ENCODE measurements around the gene ZP1. TPM values are rescaled to one million over a fixed set of nuclear protein-coding genes. Genes with fewer than 3 reads are reported as not detected.

Gene ZP1
- total and polyA plus RNA-seq, 2 of the 13 experiments (the other 11 are each of a cell fraction or from before 2014, with no cell fraction given), result 0.16 TPM; not detected in 1

DNA sequence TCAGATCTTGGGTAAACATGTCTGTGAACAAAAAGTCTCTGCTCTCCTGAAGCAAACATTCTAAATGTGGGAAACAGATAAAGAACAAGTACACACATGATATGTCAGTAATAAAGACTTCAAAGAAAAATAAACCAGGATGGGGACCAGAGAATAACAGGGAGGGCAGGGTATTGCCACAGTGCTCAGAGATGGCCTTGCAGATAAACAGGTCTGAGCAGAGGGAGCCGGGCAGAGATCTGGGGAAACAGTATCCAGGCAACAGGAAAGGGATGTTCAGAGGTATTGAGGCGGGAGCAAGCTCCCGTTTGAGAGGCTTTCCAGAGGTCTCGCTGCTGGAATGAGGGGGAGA lies 22.5 kb upstream of the ZP1 start (continued):
- TF ChIP-seq MYNN (CRISPR knock-in tag; IDR thresholded peaks at IDR 0.05; ENCODE audit: low read depth) (no peak), SKIL (CRISPR knock-in tag; IDR thresholded peaks at IDR 0.05; ENCODE audit: borderline replicate concordance) (peak; percentile 85), KLF16 (CRISPR knock-in tag; IDR thresholded peaks at IDR 0.05) (peak in 1 of 2 experiments; percentile 48; a peak in 1 of 4 replicates), CREM (IDR thresholded peaks at IDR 0.05) (peak; percentile 77; the same call in 1 of the 2 replicates), CREM (CRISPR knock-in tag; IDR thresholded peaks at IDR 0.05) (no peak), TFE3 (CRISPR knock-in tag; IDR thresholded peaks at IDR 0.05) (peak; percentile 68; the same call in 1 of the 2 replicates), GATA4 (IDR thresholded peaks at IDR 0.05; ENCODE audit: borderline replicate concordance, low read depth) (peak; percentile 92), HMG20A (CRISPR knock-in tag; IDR thresholded peaks at IDR 0.05; ENCODE audit: borderline replicate concordance) (peak; percentile 71; the same call in 1 of the 2 replicates), CEBPG (CRISPR knock-in tag; IDR thresholded peaks at IDR 0.05) (peak; percentile 80), THAP11 (CRISPR knock-in tag; IDR thresholded peaks at IDR 0.05) (peak; percentile 52), ZMYM4 (CRISPR knock-in tag; IDR thresholded peaks at IDR 0.05) (0 out of 2 replicates have a peak, but pooled peaks have one; percentile 18), ZBTB43 (CRISPR knock-in tag; conservative IDR thresholded peaks at IDR 0.05) (peak; percentile 81), RFX1 (IDR thresholded peaks at IDR 0.05) (peak; percentile 70), TBX2 (CRISPR knock-in tag; IDR thresholded peaks at IDR 0.05; ENCODE audit: borderline replicate concordance) (peak; percentile 95)
- TF ChIP-seq, protein P1, sequence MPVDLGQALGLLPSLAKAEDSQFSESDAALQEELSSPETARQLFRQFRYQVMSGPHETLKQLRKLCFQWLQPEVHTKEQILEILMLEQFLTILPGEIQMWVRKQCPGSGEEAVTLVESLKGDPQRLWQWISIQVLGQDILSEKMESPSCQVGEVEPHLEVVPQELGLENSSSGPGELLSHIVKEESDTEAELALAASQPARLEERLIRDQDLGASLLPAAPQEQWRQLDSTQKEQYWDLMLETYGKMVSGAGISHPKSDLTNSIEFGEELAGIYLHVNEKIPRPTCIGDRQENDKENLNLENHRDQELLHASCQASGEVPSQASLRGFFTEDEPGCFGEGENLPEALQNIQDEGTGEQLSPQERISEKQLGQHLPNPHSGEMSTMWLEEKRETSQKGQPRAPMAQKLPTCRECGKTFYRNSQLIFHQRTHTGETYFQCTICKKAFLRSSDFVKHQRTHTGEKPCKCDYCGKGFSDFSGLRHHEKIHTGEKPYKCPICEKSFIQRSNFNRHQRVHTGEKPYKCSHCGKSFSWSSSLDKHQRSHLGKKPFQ (CRISPR knock-in tag; IDR thresholded peaks at IDR 0.05; ENCODE audit: insufficient replicate concordance), result peak; percentile 39
- TF ChIP-seq, protein P2, sequence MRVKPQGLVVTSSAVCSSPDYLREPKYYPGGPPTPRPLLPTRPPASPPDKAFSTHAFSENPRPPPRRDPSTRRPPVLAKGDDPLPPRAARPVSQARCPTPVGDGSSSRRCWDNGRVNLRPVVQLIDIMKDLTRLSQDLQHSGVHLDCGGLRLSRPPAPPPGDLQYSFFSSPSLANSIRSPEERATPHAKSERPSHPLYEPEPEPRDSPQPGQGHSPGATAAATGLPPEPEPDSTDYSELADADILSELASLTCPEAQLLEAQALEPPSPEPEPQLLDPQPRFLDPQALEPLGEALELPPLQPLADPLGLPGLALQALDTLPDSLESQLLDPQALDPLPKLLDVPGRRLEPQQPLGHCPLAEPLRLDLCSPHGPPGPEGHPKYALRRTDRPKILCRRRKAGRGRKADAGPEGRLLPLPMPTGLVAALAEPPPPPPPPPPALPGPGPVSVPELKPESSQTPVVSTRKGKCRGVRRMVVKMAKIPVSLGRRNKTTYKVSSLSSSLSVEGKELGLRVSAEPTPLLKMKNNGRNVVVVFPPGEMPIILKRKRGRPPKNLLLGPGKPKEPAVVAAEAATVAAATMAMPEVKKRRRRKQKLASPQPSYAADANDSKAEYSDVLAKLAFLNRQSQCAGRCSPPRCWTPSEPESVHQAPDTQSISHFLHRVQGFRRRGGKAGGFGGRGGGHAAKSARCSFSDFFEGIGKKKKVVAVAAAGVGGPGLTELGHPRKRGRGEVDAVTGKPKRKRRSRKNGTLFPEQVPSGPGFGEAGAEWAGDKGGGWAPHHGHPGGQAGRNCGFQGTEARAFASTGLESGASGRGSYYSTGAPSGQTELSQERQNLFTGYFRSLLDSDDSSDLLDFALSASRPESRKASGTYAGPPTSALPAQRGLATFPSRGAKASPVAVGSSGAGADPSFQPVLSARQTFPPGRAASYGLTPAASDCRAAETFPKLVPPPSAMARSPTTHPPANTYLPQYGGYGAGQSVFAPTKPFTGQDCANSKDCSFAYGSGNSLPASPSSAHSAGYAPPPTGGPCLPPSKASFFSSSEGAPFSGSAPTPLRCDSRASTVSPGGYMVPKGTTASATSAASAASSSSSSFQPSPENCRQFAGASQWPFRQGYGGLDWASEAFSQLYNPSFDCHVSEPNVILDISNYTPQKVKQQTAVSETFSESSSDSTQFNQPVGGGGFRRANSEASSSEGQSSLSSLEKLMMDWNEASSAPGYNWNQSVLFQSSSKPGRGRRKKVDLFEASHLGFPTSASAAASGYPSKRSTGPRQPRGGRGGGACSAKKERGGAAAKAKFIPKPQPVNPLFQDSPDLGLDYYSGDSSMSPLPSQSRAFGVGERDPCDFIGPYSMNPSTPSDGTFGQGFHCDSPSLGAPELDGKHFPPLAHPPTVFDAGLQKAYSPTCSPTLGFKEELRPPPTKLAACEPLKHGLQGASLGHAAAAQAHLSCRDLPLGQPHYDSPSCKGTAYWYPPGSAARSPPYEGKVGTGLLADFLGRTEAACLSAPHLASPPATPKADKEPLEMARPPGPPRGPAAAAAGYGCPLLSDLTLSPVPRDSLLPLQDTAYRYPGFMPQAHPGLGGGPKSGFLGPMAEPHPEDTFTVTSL (CRISPR knock-in tag; IDR thresholded peaks at IDR 0.05; ENCODE audit: borderline replicate concordance), result peak; percentile 68; the same call in 1 of the 2 replicates
